Endothelial cell of umbilical vein (primary cell): ENCODE data around the gene UAP1L1. TPM values are rescaled to one million over a fixed set of nuclear protein-coding genes. Genes with fewer than 3 reads are reported as not detected.

Experiments used
- BruUV-seq: library from RNA; stranded (reverse); fragments of 400-500 nt; replicated peaks from 2 replicates; lab custom pipeline; 2021; lab: Mats Ljungman, UMichigan
- CTCF ChIA-PET: fragments of 300-600, 350-600 bp; sonication (Branson Sonifier 250); formaldehyde crosslinking; loops from one replicate; lab custom pipeline; 2021; ENCODE audit warnings: antibody characterized with exemption, inconsistent platforms; lab: Charles Lee
- POLR2A ChIA-PET: fragments of 300-600, 350-600 bp; sonication (Branson Sonifier 250); formaldehyde crosslinking; loops from one replicate; lab custom pipeline; 2021; ENCODE audit warnings: antibody characterized with exemption, inconsistent platforms; lab: Charles Lee
- DNase-seq: peaks from one replicate; pipeline ENCODE4 v3.0.0-alpha.2; 2011; ENCODE audit warnings: low read depth, low spot score
- FAIRE-seq: peaks from 2 replicates; lab custom pipeline; 2011; peaks lifted over from hg19 to GRCh38; lab: Jason Lieb, UNC
- H2AFZ ChIP-seq: 2 replicates; pipeline ENCODE4 v1.6.0; 2012; ENCODE audit warnings: low read depth, low read length, control low read depth, inconsistent platforms
- H3K27ac ChIP-seq: 2 replicates; pipeline ENCODE4 v1.5.1; 2011; ENCODE audit warnings: low read depth, mild to moderate bottlenecking, control low read depth, low read length, moderate library complexity; ENCODE audit not compliant: insufficient read depth
- H3K27me3 ChIP-seq, 2 experiments: 2 replicates each; pipeline versions ENCODE4 v1.6.0 to v1.6.1; 2011; ENCODE audit warnings: low read length in 2 of 2, mixed read lengths in 1 of 2; ENCODE audit not compliant: control insufficient read depth in 2 of 2, insufficient read depth in 2 of 2
- H3K36me3 ChIP-seq, 2 experiments: 2 replicates in 1 of 2; 3 replicates in 1 of 2; pipeline ENCODE4 v1.5.1; 2011; ENCODE audit warnings: low read length in 2 of 2, mild to moderate bottlenecking in 1 of 2, moderate library complexity in 1 of 2; ENCODE audit not compliant: control insufficient read depth in 2 of 2, insufficient read depth in 2 of 2; ENCODE audit errors: extremely low read depth in 1 of 2
- H3K4me1 ChIP-seq: 3 replicates; pipeline ENCODE4 v1.5.1; 2011; ENCODE audit warnings: mild to moderate bottlenecking, low read length; ENCODE audit not compliant: control insufficient read depth, insufficient read depth; ENCODE audit errors: extremely low read depth
- H3K4me2 ChIP-seq: 2 replicates; pipeline ENCODE4 v1.6.1; 2011; ENCODE audit warnings: low read length, control low read depth, mixed read lengths; ENCODE audit not compliant: insufficient read depth
- H3K4me3 ChIP-seq, 3 experiments: fragments of 200-600 bp in 1 of 3; sonication (generic), shearing (Covaris generic) in 1 of 3; replicated peaks in 1 of 3; 2 replicates each; pipeline ENCODE4 v1.5.1; 2011 to 2016; ENCODE audit warnings: control low read depth in 3 of 3, low read length in 3 of 3, mild to moderate bottlenecking in 2 of 3, inconsistent platforms in 1 of 3, low read depth in 1 of 3, moderate library complexity in 1 of 3; ENCODE audit not compliant: insufficient read depth in 1 of 3
- H3K79me2 ChIP-seq: 2 replicates; pipeline ENCODE4 v1.6.0; 2012; ENCODE audit warnings: low read length, inconsistent platforms; ENCODE audit not compliant: control insufficient read depth, insufficient read depth
- H3K9ac ChIP-seq: replicated peaks from 2 replicates; pipeline ENCODE3; 2011; ENCODE audit warnings: low read length, control low read depth; ENCODE audit not compliant: insufficient read depth; ENCODE audit errors: extremely low read depth
- H3K9me1 ChIP-seq: replicated peaks from 3 replicates; pipeline ENCODE4 v1.6.0; 2011; ENCODE audit warnings: mild to moderate bottlenecking, low read length; ENCODE audit not compliant: control insufficient read depth, insufficient read depth; ENCODE audit errors: extremely low read depth
- H3K9me3 ChIP-seq: replicated peaks from 2 replicates; pipeline ENCODE4 v1.5.1; 2012; ENCODE audit warnings: low read length, inconsistent platforms; ENCODE audit not compliant: control insufficient read depth, insufficient read depth
- H4K20me1 ChIP-seq: replicated peaks from 2 replicates; pipeline ENCODE3; 2011; ENCODE audit warnings: mild to moderate bottlenecking, low read length; ENCODE audit not compliant: control insufficient read depth, insufficient read depth; ENCODE audit errors: extremely low read depth
- CTCF ChIP-seq, 2 donors: IDR thresholded peaks; 1 replicate in 1 of 2; 2 replicates in 1 of 2; pipeline ENCODE4 v1.5.1; 2011; ENCODE audit warnings: low read length in 2 of 2, mild to moderate bottlenecking in 2 of 2, moderate library complexity in 2 of 2, control low read depth in 1 of 2, inconsistent platforms in 1 of 2, low read depth in 1 of 2; ENCODE audit not compliant: insufficient read depth in 1 of 2; ENCODE audit errors: extremely low read depth in 1 of 2
- FOS ChIP-seq: IDR thresholded peaks from 2 replicates; pipeline ENCODE4 v1.6.1; 2011; ENCODE audit warnings: mild to moderate bottlenecking, low read length, moderate library complexity, borderline replicate concordance; ENCODE audit not compliant: insufficient read depth
- GATA2 ChIP-seq: IDR thresholded peaks from 2 replicates; pipeline ENCODE4 v1.7.0; 2011; ENCODE audit warnings: low read depth, mild to moderate bottlenecking, moderate library complexity, mixed read lengths, low read length; ENCODE audit not compliant: insufficient read length, insufficient read depth
- JUN ChIP-seq: IDR thresholded peaks from 2 replicates; pipeline ENCODE4 v1.6.1; 2011; ENCODE audit warnings: borderline replicate concordance, low read depth; ENCODE audit not compliant: insufficient read length, insufficient read depth
- MAX ChIP-seq: IDR thresholded peaks from 2 replicates; pipeline ENCODE4 v1.6.1; 2011; ENCODE audit not compliant: insufficient read depth, insufficient read length
- MYC ChIP-seq: IDR thresholded peaks from one replicate; pipeline ENCODE4 v1.6.1; 2011; ENCODE audit warnings: mild to moderate bottlenecking, low read depth, low read length
- POLR2A ChIP-seq: IDR thresholded peaks from 2 replicates; pipeline ENCODE4 v1.6.1; 2012; ENCODE audit warnings: low read depth, mild to moderate bottlenecking, control low read depth, low read length
- POLR2AphosphoS5 ChIP-seq: IDR thresholded peaks from 2 replicates; pipeline ENCODE4 v1.6.1; 2012; ENCODE audit warnings: low read depth, mild to moderate bottlenecking, control low read depth, low read length, moderate library complexity; ENCODE audit not compliant: insufficient read depth
- dilution Hi-C: fragments of 300-500 bp; cut with MboI; formaldehyde crosslinking; loops from one replicate; pipeline ENCODE4 v1.15.0; 2019; ENCODE audit warnings: low sequenced_read_pairs; ENCODE audit not compliant: extremely low pct_ligation_motif_present
- intact Hi-C: fragments of 100-400 bp; cut with micrococcal nuclease; formaldehyde crosslinking; loops from one replicate; pipeline ENCODE4 v1.10.0; 2022
- polyA plus RNA-seq, 4 experiments: library from polyadenylated mRNA; depleted of rRNA in 3 of 4; stranded (reverse) in 3 of 4; unstranded in 1 of 4; fragments of >200 nt; gene quantifications; 2 replicates each; pipeline versions ENCODE4 v1.2.1 to v1.2.3, GENCODE V29; 2011 to 2012; ENCODE audit warnings: missing spikeins in 1 of 4
- total RNA-seq: library from RNA; stranded (reverse); gene quantifications from 2 replicates; pipeline ENCODE4 v1.2.3, GENCODE V29; 2021

The UAP1L1 gene
- total and polyA plus RNA-seq, 2 donors (not counting 3 experiments of a cell fraction or from before 2014, with no cell fraction given): 26.0 to 41.7 TPM

DNA sequence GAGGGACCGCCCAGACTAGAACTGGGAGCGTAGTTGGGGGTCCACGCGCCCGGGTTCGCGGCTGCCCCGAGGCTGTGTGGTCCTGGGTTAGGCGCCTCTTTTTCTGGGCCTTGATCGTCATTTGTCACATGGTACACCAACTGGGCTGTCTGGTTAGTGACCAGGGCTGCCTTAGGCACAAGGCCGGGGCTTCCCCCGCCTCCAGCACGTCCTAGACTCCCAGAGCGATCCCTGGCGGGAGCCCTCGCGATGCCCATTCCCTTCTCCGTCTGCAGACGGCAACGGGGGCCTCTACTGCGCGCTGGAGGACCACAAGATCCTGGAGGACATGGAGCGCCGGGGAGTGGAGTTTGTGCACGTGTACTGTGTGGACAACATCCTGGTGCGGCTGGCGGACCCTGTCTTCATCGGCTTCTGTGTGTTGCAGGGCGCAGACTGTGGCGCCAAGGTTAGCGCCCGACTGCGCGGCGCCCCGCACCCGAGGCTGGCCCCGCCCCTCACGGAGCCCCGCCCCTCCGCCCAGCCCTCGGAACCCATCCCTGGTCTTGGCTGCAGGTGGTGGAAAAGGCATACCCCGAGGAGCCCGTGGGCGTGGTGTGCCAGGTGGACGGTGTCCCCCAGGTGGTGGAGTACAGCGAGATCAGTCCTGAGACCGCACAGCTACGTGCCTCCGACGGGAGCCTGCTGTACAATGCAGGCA lies 1.5 kb downstream of the UAP1L1 start:
- Histone ChIP-seq H3K27ac (no peak overlapping the region), H2AFZ (no peak overlapping the region), H3K4me1 (peaks cover 15% of the 10 kb centered on the region), H3K4me2 (no peak overlapping the region), H3K9ac (no peak overlapping the region), H3K9me1 (no peaks in the 10 kb centered on the region), H3K9me3 (no peaks in the 10 kb centered on the region), H3K36me3 (peaks cover 0 to 32% of the 10 kb centered on the region in 2 experiments), H3K27me3 (no peaks in the 10 kb centered on the region), H4K20me1 (no peaks in the 10 kb centered on the region), H3K79me2 (peaks cover 6% of the 10 kb centered on the region), H3K4me3 (peak overlapping the region in 1 of 3 experiments; percentile 88)
- ChIA-PET POLR2A (no interaction called here), CTCF (interaction anchor here (3.7 kb wide), 1 partner anchor 12 kb away, joined by 29 read pairs; no protein-coding TSS in a partner anchor)
- BruUV-seq: no TSS peak
- TF ChIP-seq GATA2: no peak
- no peak for TF ChIP-seq FOS
- no peak for TF ChIP-seq JUN
- TF ChIP-seq POLR2AphosphoS5: no peak
- TF ChIP-seq MAX: no peak
- FAIRE-seq (no peak), DNase-seq (no peak)
- dilution Hi-C loops: no loop called here
- intact Hi-C loops: no loop called here

DNA sequence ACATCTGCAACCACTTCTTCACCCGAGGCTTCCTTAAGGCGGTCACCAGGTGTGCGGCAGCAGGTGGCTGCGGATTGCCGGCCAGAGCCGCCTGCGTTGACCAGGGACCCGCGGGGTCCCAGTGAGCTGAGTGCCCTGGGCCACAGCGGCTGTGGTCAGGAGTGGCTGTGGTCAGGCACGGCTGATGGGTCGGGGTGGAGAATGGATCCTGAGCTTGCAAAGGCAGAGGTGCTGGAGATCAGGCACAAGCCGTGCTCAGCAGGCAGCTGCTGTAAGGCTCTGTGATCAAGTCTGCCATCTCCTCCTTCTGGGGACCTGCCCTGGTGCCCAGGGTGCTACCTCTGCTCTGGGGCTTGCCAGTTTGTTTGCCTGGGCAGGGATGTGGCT lies 2.1 kb downstream of the UAP1L1 start:
- Histone ChIP-seq H3K4me1 (peaks cover 16% of the 10 kb centered on the region), H3K9ac (no peak overlapping the region), H3K36me3 (peaks cover 0 to 32% of the 10 kb centered on the region in 2 experiments), H3K79me2 (peaks cover 6% of the 10 kb centered on the region), H3K9me3 (no peaks in the 10 kb centered on the region), H3K27ac (no peak overlapping the region), H3K9me1 (no peaks in the 10 kb centered on the region), H2AFZ (no peak overlapping the region), H3K27me3 (no peaks in the 10 kb centered on the region), H4K20me1 (no peaks in the 10 kb centered on the region), H3K4me3 (no peak overlapping the region), H3K4me2 (no peak overlapping the region)
- BruUV-seq: no TSS peak
- ChIA-PET CTCF (no interaction called here), POLR2A (no interaction called here)
- dilution Hi-C loops: no loop called here
- DNase-seq (no peak), FAIRE-seq (no peak)
- no peak for TF ChIP-seq POLR2A
- no peak for TF ChIP-seq MAX
- no peak for TF ChIP-seq CTCF (IDR thresholded peaks at IDR 0.05; ENCODE audit: extremely low read depth in 1 of 2, insufficient read depth in 1 of 2, low read depth in 1 of 2, low read length in 2 of 2)
- no peak for TF ChIP-seq JUN
- no peak for TF ChIP-seq GATA2
- TF ChIP-seq FOS: no peak
- no peak for TF ChIP-seq MYC
- intact Hi-C loops: no loop called here
